HG03060 (cell line): Measurements from ENCODE around the gene CAB39L.

Experiments
- ATAC-seq: cut with Tn5 transposase; IDR thresholded peaks from one replicate; pipeline ENCODE4 v1.9.1; 2021; ENCODE audit warnings: low read depth, moderate number of reproducible peaks; ENCODE audit not compliant: unreplicated experiment

The CAB39L gene

DNA sequence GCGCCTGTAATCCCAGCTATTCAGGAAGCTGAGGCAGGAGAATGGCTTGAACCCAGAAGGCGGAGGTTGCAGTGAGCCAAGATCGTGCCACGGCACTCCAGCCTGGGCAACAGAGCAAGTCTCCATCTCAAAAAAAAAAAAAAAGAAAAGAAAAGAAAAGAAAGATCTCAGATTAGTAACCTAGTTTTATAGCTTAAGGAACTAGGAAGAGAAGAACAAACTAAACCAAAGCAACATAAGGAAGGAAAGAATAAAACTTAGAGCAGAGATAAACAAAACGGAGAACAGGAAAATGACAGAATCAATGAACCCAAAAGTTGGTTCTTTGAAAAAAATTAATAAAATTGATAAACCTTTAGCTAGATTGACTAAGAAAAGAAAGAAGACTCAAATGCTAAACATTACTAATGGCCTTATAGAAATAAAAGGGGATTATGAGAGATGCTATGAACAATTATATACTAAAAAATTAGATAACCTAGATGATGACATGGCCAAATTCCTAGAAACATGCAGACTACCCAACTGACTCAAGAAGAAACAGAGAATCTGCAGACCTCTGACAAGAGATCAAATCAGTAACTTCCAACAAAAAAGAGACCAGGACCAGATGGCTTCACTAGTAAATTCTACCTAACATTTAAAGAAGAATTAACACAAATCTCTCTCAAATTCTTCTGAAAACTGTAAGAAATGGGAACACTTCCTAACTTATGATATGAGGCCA is 127.9 kb downstream of the CAB39L start:
- ATAC-seq: no peak

DNA sequence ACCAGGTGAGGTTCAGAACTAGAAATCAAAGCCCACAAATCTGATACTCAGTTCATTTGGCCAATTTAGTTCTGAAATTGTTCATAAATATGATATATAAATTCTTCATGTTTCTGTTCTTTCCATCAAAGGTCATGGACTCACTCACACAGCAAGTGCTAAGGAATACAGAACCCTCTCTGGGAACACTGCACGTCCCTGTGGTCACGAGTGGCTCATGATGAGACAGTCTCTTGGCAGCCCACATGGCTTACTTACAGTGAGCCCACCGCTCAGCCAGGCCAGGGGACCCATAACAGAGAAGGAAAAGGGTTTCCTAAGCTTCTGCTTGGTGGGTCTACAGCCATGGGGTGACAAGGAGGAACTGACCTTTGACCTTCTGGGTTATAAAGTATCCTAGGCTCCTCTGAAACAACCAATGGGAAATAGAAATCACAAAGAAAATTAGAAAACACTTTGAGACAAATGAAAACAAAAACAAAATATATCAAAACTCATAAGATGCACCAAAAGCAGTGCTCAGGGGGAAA is 128.8 kb downstream of the CAB39L start:
- ATAC-seq: no peak

- no peak for ATAC-seq
Measured at GRCh38 chr13:49314344-49314882, 129.5 kb downstream of the CAB39L start.

DNA sequence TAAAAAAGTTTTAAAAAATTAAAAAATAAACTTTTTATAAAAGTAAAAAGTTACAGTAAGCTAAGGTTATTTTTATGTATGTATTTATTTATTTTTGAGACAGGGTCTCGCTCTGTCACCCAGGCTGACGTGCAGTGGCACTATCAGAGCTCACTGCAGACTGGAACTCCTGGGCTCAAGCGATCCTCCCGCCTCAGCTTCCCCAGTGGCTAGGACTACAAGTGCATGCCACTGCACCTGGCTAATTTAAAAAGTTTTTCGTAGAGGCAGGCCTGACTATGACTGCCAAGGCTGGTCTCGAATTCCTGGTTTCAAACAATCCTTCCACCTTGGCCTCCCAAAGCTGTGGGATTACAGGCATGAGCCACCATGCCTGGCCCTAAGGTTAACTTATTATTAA is 132.0 kb downstream of the CAB39L start:
- no peak for ATAC-seq

GRCh38 chr13:49310251-49310650 is 133.6 kb downstream of the CAB39L start:
- ATAC-seq: no peak

DNA sequence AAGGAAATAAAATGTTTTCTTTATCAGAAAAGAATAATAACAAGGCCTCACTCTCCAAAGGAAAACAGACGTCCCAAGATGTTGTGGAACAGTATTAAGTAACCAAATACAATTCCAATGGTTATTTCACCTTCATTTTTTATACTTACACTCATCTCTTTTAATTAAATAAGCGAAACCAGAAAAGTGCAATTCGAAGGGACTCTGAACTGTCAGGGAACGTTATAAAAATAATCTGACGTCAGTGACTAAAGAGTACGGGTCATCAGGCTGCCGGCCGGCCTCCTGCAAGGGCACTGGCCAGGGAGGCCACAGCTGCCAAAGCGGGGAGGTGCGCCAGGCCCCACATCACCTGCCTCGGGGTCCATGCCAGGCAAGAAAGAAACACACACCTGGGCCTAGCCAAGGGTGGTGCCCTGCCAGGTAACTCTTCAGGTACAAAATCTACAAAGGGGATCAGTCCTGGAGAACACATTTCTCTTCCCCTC is 134.9 kb downstream of the CAB39L start:
- no peak for ATAC-seq

DNA sequence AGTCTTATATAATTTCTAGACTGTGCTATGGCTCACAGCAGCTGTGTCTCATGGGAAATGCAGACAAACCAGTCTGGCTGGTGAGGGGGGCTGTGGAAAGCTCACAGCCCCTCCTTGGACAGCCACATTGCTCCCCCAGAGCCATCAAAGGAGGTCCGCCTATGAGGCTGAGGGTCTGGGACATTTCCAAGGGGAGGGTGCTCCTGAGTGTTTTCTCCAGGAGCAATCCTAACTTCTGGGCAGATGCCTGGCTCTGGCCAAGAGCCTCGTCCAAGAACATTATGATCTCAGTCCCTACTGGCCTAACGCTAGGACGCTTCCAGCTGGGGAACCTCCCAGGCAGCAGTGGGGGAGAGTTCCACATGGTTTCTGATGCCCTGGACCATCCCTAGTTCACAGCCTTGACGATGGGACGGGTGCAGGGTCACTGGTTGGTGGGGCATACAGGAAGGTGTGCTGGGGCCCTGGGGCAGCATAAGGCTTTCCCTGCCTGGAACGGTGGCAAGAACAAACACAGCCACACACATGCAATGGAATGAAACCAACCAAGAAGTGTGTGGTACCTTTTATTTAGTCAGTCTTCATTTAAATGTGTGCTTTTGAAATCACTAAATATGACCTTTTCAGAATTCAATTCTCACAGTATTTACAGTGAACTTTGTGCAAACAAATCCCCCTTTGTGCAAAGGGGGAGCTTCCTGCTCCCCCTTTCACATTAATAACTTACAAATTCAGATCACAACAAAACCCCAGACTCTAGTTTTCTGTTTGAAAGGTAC is 135.6 kb downstream of the CAB39L start:
- ATAC-seq: no peak

DNA sequence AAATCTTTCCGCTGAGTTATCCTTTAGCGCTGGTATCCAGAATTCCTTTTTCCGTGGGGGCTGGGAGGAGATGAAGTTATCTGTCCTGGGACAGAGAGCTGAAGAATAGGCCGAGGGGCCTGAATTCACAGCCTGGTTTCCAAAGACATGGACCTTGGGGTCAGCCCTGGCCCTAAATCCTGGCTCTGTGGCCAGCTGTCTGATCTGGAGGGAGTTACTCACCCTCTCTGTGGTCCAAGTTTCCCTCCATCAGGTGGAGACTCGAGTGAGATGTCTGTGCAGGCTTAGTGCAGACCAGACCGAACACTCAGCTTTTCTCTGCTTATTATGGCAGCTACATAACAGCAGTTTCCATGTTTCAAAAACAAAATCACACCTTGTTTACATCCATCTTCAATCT is 136.5 kb downstream of the CAB39L start:
- no peak for ATAC-seq

DNA sequence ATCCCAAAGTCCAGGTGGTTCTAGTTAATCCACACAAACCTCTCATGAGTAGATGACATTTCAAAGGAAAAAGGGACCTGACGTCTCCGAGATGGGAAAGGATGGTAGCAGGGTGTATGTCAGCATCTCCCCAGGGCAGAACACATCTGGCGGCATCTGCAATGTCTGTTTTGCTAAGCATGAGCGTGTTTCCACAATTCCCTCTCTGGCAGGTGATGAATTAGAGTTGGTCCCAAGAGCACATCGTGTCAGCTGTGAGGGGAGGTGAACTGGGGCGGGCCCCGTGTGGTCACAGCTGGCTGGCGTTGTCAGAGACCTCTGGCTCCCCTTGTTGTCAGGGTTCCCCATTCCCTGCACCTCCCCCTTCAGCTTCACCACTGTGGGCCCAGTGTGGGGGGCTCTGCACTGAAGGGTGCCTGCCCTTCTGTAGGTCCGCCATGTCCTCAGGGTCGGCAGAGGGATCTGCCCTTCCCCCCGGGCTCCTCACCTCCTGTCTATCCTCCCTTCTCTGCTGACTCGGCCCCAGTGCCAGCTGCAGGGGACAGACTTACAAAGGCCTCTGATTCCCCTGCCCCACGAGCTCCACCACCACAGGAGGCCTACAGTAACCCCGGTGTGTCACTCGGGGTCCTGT is 138.0 kb downstream of the CAB39L start:
- no peak for ATAC-seq

DNA sequence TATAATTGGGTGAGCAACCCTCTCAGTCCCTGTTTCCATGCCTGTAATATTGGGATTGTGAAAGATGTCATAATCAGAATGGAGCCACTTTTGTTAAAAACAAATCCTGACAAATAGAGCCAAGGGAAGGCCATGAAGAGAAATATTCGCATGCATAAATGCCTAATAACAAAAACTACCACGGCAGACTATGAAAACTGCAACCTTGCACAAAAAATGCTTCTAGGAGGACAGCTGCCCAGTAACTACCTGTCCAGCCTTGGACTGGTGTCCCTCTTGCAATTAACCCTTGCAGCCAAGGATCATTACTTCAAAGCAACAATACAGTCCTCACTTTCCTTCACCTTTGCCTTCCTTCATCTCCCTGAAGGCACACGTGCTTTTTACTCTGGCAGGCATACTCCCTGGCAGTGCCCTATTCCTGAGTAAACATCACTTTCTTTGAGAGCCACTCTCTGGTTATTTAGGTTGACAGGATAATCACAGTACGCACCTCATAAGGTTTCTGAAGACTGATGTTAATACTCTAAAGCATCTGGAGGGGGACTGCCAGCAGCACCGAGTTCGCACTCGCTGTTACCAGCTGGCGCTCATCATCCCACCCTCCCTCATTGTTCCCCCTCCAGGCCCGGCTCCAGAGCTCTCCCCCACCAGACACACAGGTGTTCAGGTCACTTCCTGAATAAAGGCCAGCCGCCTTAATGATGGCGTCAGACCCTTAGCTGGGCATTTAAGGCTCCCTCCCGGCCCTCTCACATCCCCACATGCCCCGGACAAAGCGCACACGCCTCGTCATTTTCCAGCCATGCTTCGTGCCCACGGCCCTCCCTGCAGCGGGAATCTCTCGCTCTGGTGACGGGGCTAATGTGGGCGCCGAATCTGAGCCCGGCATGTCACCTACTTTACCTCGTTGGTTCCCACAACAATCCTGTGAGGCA is 138.8 kb downstream of the CAB39L start:
- ATAC-seq: no peak

DNA sequence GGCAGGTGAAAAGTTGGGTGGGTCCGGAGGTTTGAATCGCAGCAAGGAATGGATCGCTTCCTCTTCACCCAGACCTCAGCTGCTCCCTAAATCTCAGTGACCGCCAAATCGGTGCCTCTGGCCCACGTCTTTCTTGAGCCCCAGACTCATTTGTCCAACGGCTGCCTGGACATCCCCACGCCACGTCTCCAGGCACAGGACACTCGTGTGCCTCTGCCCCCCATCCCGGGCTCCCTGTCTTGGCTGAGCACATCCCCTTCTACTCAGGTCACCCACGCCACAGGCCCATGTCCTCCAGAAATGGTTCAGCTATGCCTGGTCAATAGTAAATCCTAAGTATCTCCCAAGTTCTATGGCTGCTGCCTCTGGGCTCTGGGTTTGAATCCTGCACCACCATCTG is 139.5 kb downstream of the CAB39L start:
- ATAC-seq: no peak

GRCh38 chr13:49303533-49304252 is 140.2 kb downstream of the CAB39L start:
- no peak for ATAC-seq

- ATAC-seq: no peak
Measured at GRCh38 chr13:49302817-49303216, 141.0 kb downstream of the CAB39L start.

DNA sequence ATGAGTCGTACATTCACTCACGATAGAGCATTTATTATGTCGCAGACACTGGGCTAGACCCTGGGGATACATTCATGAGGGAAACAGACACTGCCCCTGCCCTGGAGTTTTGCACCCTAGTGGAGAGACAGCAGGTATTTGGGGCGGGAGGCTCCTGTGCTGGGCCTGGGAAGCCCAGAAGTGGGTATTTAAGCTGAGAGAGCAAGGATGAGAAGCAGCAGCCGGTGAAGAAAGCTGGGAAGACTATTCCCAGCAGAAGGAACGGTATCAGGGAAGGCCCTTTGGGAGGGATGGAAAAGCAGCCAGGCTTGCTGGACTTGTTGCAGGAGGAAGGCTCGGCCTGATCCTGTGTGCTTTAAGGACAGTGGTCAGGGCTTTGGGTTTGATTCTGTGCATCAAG is 141.6 kb downstream of the CAB39L start:
- no peak for ATAC-seq

DNA sequence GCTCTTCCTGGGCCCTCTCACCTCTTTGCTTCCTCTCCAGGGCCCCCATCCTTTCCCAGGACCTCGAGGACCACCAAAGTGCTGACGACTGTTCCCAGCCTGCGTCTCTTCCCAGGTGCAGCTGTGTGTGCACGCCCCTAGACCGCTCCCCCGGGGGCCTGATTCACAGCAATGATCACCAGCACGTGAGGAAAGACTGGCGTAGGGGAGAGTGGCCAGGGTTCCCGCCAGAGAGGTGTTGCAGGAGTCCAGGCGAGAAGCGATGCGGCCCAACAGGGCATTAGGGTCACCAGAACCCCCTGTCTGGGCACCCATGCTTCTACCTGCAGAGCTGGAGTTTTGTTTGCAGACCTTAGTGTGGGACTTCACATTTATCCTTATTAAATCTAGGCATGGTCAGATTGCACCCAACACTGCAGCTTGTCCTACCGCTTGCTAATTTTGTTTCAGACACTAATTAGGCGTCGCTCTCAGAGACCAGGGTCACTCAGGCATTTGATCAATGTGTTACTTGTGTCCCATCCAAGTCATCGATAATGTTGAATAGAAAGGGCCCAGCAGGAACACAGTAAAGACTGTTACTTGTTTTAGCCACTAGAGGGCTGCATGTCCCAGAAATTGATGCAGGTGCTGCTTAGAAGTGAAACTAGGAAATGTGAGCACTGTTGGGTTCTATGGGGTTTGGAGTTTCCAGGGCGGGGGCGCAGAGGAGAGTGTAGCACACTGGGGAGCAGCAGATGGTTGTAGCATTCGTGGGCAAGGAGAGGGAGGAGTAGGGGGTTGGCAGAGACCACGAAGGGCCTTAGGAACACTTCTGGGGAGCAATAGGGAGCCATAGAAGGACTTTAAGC is 142.9 kb downstream of the CAB39L start:
- ATAC-seq: peak; percentile 92

DNA sequence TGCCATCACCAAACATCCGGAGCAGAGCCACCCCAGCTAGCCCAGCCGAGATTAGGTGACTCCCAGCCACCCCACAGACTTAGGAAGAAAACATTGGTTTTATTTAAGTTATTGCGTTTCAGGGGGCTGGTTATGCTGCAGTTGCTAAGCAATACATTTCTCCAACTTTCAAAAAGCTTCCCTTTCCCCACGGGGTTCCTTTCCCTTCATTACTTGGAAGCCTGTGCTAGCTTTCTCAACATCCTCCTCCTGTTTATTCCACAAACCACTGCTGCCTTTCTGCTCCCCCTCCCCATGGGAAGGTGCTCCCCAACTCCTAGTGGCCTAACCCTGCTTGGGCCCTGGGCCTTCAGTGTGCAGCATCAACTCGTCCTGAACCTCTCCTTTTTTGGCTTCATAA is 143.6 kb downstream of the CAB39L start:
- ATAC-seq: no peak

DNA sequence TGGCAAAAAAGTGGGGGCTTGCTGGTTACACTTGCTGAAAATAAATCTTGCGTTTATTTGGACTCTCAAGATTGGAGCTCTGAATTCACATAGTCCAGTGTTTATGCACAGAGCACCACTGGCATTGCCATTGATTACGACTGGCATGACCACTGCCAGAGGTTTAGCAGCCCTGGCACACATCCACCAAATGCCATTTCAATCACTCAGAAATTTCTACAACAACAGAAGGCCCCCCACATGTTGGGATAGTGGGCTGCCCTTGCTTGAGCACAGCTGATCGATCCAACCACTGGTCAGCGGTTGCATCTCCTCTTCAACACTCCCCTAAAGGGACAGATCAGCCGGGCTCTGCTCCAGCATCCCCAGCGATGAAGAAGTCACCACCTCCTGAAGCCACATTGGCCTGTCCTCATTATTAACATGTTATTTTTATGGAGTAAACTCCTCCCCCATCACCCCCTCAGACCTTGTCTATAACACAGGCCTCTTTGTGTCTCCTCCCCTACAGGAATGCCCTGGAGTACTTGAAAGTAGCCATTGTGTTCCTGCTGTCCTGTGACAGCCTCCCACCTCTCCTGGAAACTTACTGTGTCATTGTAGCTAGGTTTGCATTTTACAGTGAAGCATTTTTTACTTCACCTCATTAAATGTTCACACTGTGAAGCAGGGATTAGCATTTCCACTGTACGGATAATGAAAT is 144.8 kb downstream of the CAB39L start:
- no peak for ATAC-seq

- ATAC-seq: no peak
Measured at GRCh38 chr13:49298416-49298815, 145.4 kb downstream of the CAB39L start.
